Lower leg skin (tissue), 4 donors: ENCODE measurements around the gene MEIOB. TPM values are rescaled to one million over a fixed set of nuclear protein-coding genes. Genes with fewer than 3 reads are reported as not detected.

Source experiments
- DNase-seq, 2 donors: peaks; one replicate each; pipeline ENCODE4 v3.0.0-alpha.2; 2019; ENCODE audit warnings: low spot score in 2 of 2
- H3K4me3 ChIP-seq: fragments of 200-600 bp; sonication (generic); 2 replicates; pipeline ENCODE4 v1.5.1; 2017; ENCODE audit warnings: mild to moderate bottlenecking, low read depth; ENCODE audit not compliant: poor library complexity, severe bottlenecking
- CTCF ChIP-seq, 3 donors: fragments of 450-650 bp; IDR thresholded peaks; one replicate each; pipeline ENCODE4 v1.5.1; 2016; ENCODE audit warnings: antibody characterized with exemption in 3 of 3, mild to moderate bottlenecking in 3 of 3, moderate library complexity in 2 of 3
- POLR2A ChIP-seq, 2 donors: fragments of 450-650 bp; IDR thresholded peaks; one replicate each; pipeline ENCODE4 v1.6.1; 2016 to 2017; ENCODE audit warnings: antibody characterized with exemption in 2 of 2, mild to moderate bottlenecking in 1 of 2, moderate library complexity in 1 of 2
- WGBS, 2 donors: methylation state at CpG; one replicate each; pipeline ENCODE4 v1.1.5; 2018; 5-methylcytosine and 5-hydroxymethylcytosine counted together
- intact Hi-C: fragments of 100-400 bp; cut with DNase I; formaldehyde crosslinking; loops from one replicate; pipeline ENCODE4 v1.15.0; 2023; ENCODE audit warnings: low total_unique reads
- total RNA-seq, 4 donors: library from RNA; depleted of rRNA; stranded (reverse); fragments of >200 nt; gene quantifications; one replicate each; pipeline ENCODE4 v1.1.0, GENCODE V29; 2016

Gene MEIOB
- total RNA-seq, 4 donors from 2014 or later: 0.42 TPM; not detected in 3

DNA sequence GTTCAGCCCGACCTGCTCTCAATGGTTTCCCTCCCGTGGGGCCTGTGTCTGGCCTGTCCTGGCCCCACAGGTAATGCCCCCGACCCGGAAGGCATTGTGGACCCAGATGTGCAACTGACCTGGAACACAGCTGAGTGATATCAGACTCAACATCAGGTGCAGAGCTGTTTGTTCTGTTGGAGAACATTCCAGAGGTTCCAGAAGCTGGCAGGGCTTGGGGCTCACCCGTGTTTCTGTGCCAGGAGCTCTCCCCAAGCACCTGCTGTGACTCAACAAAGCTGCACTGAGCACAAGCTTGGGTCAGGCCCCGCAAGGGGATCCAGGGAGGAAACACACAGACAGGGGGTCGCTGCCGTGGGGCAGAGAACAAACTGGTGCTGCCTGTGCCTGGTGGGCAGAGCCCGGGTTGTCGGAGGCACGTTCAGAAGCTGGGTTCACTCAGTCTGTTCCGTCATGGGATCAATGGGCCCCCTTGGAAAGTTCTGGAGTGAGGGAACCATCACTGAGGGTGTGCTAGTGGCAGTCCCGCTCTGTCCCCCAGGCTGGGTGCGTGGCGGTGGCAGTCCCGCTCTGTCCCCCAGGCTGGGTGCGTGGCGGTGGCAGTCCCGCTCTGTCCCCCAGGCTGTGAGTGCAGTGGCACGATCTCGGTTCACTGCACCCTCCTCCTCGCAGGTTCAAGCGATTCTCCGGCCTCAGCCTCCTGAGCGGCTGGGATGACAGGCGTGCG is 24.1 kb upstream of the MEIOB start:
- TF ChIP-seq POLR2A (IDR thresholded peaks at IDR 0.05) (no peak), CTCF (IDR thresholded peaks at IDR 0.05) (no peak)
- 50 to 54% methylated on average over 26 to 27 of the region's 27 CpGs for WGBS, 2 donors
- no peak for DNase-seq
- H3K4me3 ChIP-seq: no peak overlapping the region
- intact Hi-C loops: no loop called here

GRCh38 chr16:1895068-1895467 is 23.1 kb upstream of the MEIOB start:
- 70 to 80% methylated on average over 5 of the region's 5 CpGs for WGBS, 2 donors
- H3K4me3 ChIP-seq: no peak overlapping the region
- TF ChIP-seq POLR2A (IDR thresholded peaks at IDR 0.05) (no peak), CTCF (IDR thresholded peaks at IDR 0.05) (no peak)
- intact Hi-C loops: no loop called here
- no peak for DNase-seq

- H3K4me3 ChIP-seq: no peak overlapping the region
- TF ChIP-seq POLR2A (IDR thresholded peaks at IDR 0.05) (no peak), CTCF (IDR thresholded peaks at IDR 0.05) (no peak)
- no peak for DNase-seq
- 20 to 24% methylated on average over 4 of the region's 4 CpGs for WGBS, 2 donors
- intact Hi-C loops: no loop called here
Observed at GRCh38 chr16:1890708-1891050, 18.7 kb upstream of the MEIOB start.

GRCh38 chr16:1890024-1890707 is 18.2 kb upstream of the MEIOB start:
- 46 to 50% methylated on average over 16 of the region's 16 CpGs for WGBS, 2 donors
- TF ChIP-seq POLR2A (IDR thresholded peaks at IDR 0.05): no peak
- TF ChIP-seq CTCF (IDR thresholded peaks at IDR 0.05): no peak
- no peak overlapping the region for H3K4me3 ChIP-seq
- intact Hi-C loops: no loop called here
- DNase-seq: no peak

DNA sequence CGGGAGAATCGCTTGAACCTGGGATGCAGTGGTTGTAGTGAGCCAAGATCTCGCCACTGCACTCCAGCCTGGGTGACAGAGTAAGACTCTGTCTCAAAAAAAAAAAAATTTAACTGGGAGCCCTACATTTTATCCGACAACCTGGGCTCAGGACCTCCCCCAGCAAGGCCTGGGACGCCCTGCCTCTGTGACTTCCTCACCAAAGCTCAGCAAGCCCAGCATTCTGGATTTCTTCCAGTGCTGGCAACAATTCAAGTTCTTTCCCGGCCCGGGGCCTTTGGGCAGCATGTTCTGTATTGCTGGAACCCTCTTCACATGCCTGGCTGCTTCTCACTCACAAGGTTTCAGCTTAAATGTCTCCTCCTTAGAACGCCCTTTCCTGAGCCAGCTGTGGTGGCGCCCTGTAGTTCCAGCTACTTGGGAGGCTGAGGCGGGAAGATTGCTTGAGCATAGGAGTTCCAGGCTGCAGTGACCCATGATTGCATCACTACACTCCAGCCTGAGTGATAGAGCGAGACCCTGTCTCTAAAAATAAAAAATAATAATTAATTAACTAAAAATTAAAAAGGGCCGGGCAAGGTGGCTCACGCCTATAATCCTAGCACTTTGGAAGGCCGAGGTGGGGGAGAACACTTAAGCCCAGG is 15.9 kb upstream of the MEIOB start:
- 67% methylated on average over 14 of the region's 14 CpGs for WGBS, 2 donors
- no peak for DNase-seq
- intact Hi-C loops: no loop called here
- no peak overlapping the region for H3K4me3 ChIP-seq
- no peak for TF ChIP-seq POLR2A (IDR thresholded peaks at IDR 0.05)
- TF ChIP-seq CTCF (IDR thresholded peaks at IDR 0.05): no peak
